Body of pancreas (tissue), 4 donors: Measurements from ENCODE around the gene CERT1. TPM values are rescaled to one million over a fixed set of nuclear protein-coding genes. Genes with fewer than 3 reads are reported as not detected.
"Not testable (repeated sequence)": the region's sequence is repeated elsewhere in the genome, so short reads cannot be mapped to it uniquely, and the experiment has no call there.

Source experiments
- ATAC-seq: fragments of 150-250 bp; one replicate; pipeline ENCODE4 v1.9.1; 2016
- DNase-seq, 4 donors: peaks; one replicate each; pipeline ENCODE4 v3.0.0-alpha.2; 2019
- H3K27ac ChIP-seq, 4 donors: fragments of 200-600 bp; sonication (generic); 1 replicate in 3 of 4; 2 replicates in 1 of 4; pipeline versions ENCODE4 v1.5.1 to v1.6.1; 2016 to 2019; ENCODE audit warnings: mild to moderate bottlenecking in 1 of 4, mixed read lengths in 1 of 4, moderate library complexity in 1 of 4
- H3K27me3 ChIP-seq, 2 donors: fragments of 200-600 bp; sonication (generic); one replicate each; pipeline ENCODE4 v1.6.0; 2016; ENCODE audit warnings: mild to moderate bottlenecking in 1 of 2
- H3K36me3 ChIP-seq, 2 donors: fragments of 200-600 bp; sonication (generic); replicated peaks in 1 of 2; 2 replicates each; pipeline ENCODE4 v1.5.1; 2016; ENCODE audit warnings: low read depth in 2 of 2; ENCODE audit not compliant: insufficient read depth in 1 of 2
- H3K4me1 ChIP-seq: fragments of 200-600 bp; sonication (generic); one replicate; pipeline ENCODE4 v1.6.0; 2016
- H3K4me3 ChIP-seq, 2 donors: fragments of 200-600 bp; sonication (generic); 1 replicate in 1 of 2; 2 replicates in 1 of 2; pipeline ENCODE4 v1.5.1; 2016 to 2019
- H3K9me3 ChIP-seq, 3 donors: fragments of 200-600 bp; sonication (generic); 1 replicate in 2 of 3; 2 replicates in 1 of 3; pipeline ENCODE4 v1.5.1; 2016
- CTCF ChIP-seq, 7 experiments: fragments of 450-650 bp in 4 of 7; fragments of 200-600 bp in 3 of 7; sonication (generic) in 3 of 7; IDR thresholded peaks; one replicate each; pipeline ENCODE4 v1.5.1; 2016 to 2019; ENCODE audit warnings: antibody characterized with exemption in 7 of 7
- POLR2A ChIP-seq, 3 donors: fragments of 450-650 bp; IDR thresholded peaks; one replicate each; pipeline ENCODE4 v1.6.1; 2016; ENCODE audit warnings: antibody characterized with exemption in 3 of 3, mild to moderate bottlenecking in 2 of 3
- WGBS, 2 donors: methylation state at CpG; one replicate each; pipeline ENCODE4 v1.1.5; 2017; 5-methylcytosine and 5-hydroxymethylcytosine counted together
- intact Hi-C: fragments of 100-400 bp; cut with DNase I; formaldehyde crosslinking; loops from one replicate; pipeline ENCODE4 v1.15.1; 2023
- total RNA-seq, 2 donors: library from RNA; depleted of rRNA; stranded (reverse); fragments of >200 nt; gene quantifications; one replicate each; pipeline ENCODE4 v1.1.0, GENCODE V29; 2016

The CERT1 gene
- total RNA-seq, 2 donors from 2014 or later, result 17.8 to 19.5 TPM

- intact Hi-C loops, result no loop called here
- H3K4me1 ChIP-seq, result peaks cover 32% of the 10 kb centered on the region
- H3K36me3 ChIP-seq, result no peaks in the 10 kb centered on the region
- no peaks in the 10 kb centered on the region for H3K9me3 ChIP-seq
- DNase-seq (no peak), ATAC-seq (no peak)
- H3K27ac ChIP-seq, result no peak overlapping the region
- H3K27me3 ChIP-seq, result no peaks in the 10 kb centered on the region
- H3K4me3 ChIP-seq, result no peak overlapping the region
- TF ChIP-seq POLR2A (IDR thresholded peaks at IDR 0.05) (no peak), CTCF (IDR thresholded peaks at IDR 0.05) (no peak)
- 32 to 54% methylated on average over 1 of the region's 1 CpG for WGBS, 2 donors
Observed at GRCh38 chr5:75507841-75508240, 3.6 kb downstream of the CERT1 start.

- H3K4me3 ChIP-seq, H3K27me3 ChIP-seq, ATAC-seq, H3K9me3 ChIP-seq, intact Hi-C loops, H3K27ac ChIP-seq, H3K36me3 ChIP-seq, DNase-seq: not testable (repeated sequence)
- peaks cover 26% of the 10 kb centered on the region for H3K4me1 ChIP-seq
- 93 to 95% methylated on average over 5 of the region's 5 CpGs for WGBS, 2 donors
Observed at GRCh38 chr5:75505112-75505511, 6.3 kb downstream of the CERT1 start.

- H3K4me3 ChIP-seq, ATAC-seq, DNase-seq, H3K36me3 ChIP-seq, intact Hi-C loops, H3K9me3 ChIP-seq, H3K27ac ChIP-seq, H3K27me3 ChIP-seq, H3K4me1 ChIP-seq: not testable (repeated sequence)
- 100% methylated on average over 1 of the region's 1 CpG for WGBS, 2 donors
Observed at GRCh38 chr5:75498875-75499274, 12.6 kb downstream of the CERT1 start.

GRCh38 chr5:75498208-75498777 is 13.1 kb downstream of the CERT1 start:
- Histone ChIP-seq H3K4me1 (no peaks in the 10 kb centered on the region), H3K36me3 (peaks cover 0 to 6% of the 10 kb centered on the region in 2 donors), H3K4me3 (no peak overlapping the region), H3K9me3 (no peaks in the 10 kb centered on the region), H3K27ac (no peak overlapping the region), H3K27me3 (no peaks in the 10 kb centered on the region)
- intact Hi-C loops, result no loop called here
- ATAC-seq (no peak), DNase-seq (no peak)
- TF ChIP-seq POLR2A (IDR thresholded peaks at IDR 0.05) (no peak), CTCF (IDR thresholded peaks at IDR 0.05) (no peak)
- WGBS, 2 donors, result 94 to 97% methylated on average over 4 to 7 of the region's 7 CpGs

GRCh38 chr5:75496026-75496425 is 15.4 kb downstream of the CERT1 start:
- ATAC-seq (no peak), DNase-seq (no peak)
- WGBS, 2 donors, result 81 to 86% methylated on average over 3 of the region's 3 CpGs
- no peaks in the 10 kb centered on the region for H3K4me1 ChIP-seq
- H3K27me3 ChIP-seq, result no peaks in the 10 kb centered on the region
- no peak for TF ChIP-seq CTCF (IDR thresholded peaks at IDR 0.05)
- TF ChIP-seq POLR2A (IDR thresholded peaks at IDR 0.05), result no peak
- H3K4me3 ChIP-seq, result no peak overlapping the region
- H3K9me3 ChIP-seq, result peaks cover 0 to 4% (median 0%) of the 10 kb centered on the region in 3 donors
- H3K36me3 ChIP-seq, result peaks cover 0 to 6% of the 10 kb centered on the region in 2 donors
- no peak overlapping the region for H3K27ac ChIP-seq
- intact Hi-C loops, result no loop called here

- 94 to 100% methylated on average over 2 of the region's 2 CpGs for WGBS, 2 donors
- intact Hi-C loops, result no loop called here
- ATAC-seq (no peak), DNase-seq (no peak)
- Histone ChIP-seq H3K27ac (no peak overlapping the region), H3K4me1 (no peaks in the 10 kb centered on the region), H3K4me3 (no peak overlapping the region), H3K36me3 (peaks cover 0 to 6% of the 10 kb centered on the region in 2 donors), H3K27me3 (no peaks in the 10 kb centered on the region), H3K9me3 (peaks cover 0 to 4% (median 0%) of the 10 kb centered on the region in 3 donors)
- TF ChIP-seq POLR2A (IDR thresholded peaks at IDR 0.05) (no peak), CTCF (IDR thresholded peaks at IDR 0.05) (no peak)
Observed at GRCh38 chr5:75491621-75492020, 19.8 kb downstream of the CERT1 start.

GRCh38 chr5:75489847-75490246 is 21.6 kb downstream of the CERT1 start:
- intact Hi-C loops, H3K4me1 ChIP-seq, H3K4me3 ChIP-seq, DNase-seq, ATAC-seq, H3K27ac ChIP-seq, H3K9me3 ChIP-seq, H3K36me3 ChIP-seq, H3K27me3 ChIP-seq: not testable (repeated sequence)
- 95 to 97% methylated on average over 6 of the region's 6 CpGs for WGBS, 2 donors
